Measurements from ENCODE around the gene MAML2.
"Not testable (repeated sequence)": the region's sequence is repeated elsewhere in the genome, so short reads cannot be mapped to it uniquely, and the experiment has no call there.

Gene MAML2

DNA sequence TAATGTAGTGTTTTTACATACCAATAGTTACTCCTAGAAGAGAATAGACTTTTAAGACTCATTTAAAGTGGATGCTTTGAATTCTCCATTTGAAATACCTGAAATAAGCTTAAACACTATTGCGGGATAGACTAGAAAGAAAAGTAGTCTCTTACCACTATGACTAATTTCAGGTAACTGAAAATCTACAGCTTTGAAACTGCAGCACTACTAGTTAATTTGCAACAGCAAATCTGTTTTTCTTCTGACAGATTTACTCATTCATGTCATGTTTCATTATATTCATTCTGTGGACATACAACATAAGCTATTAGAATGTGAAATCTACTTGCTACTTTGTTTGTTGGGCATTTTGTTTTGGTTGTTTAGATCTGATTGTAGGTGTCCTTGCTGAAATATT is 153.6 kb downstream of the MAML2 start:
- no peak for DNase-seq (ENCODE audit: low spot score)
- TF ChIP-seq, protein P1, sequence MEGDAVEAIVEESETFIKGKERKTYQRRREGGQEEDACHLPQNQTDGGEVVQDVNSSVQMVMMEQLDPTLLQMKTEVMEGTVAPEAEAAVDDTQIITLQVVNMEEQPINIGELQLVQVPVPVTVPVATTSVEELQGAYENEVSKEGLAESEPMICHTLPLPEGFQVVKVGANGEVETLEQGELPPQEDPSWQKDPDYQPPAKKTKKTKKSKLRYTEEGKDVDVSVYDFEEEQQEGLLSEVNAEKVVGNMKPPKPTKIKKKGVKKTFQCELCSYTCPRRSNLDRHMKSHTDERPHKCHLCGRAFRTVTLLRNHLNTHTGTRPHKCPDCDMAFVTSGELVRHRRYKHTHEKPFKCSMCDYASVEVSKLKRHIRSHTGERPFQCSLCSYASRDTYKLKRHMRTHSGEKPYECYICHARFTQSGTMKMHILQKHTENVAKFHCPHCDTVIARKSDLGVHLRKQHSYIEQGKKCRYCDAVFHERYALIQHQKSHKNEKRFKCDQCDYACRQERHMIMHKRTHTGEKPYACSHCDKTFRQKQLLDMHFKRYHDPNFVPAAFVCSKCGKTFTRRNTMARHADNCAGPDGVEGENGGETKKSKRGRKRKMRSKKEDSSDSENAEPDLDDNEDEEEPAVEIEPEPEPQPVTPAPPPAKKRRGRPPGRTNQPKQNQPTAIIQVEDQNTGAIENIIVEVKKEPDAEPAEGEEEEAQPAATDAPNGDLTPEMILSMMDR (conservative IDR thresholded peaks at IDR 0.05; ENCODE audit: low read depth) = no peak
- no peak overlapping the region for H3K27ac ChIP-seq
- ChIA-PET POLR2A (ENCODE audit: low non-redundant PET) (no interaction called here), CTCF (no interaction called here)

GRCh38 chr11:96188243-96189006 is 154.6 kb downstream of the MAML2 start:
- POLR2A ChIA-PET (ENCODE audit: low non-redundant PET) = no interaction called here
- CTCF ChIA-PET = interaction anchor here (0.6 kb wide), 1 partner anchor 20 kb away, joined by 3 read pairs; no protein-coding TSS in a partner anchor
- H3K27ac ChIP-seq = no peak overlapping the region
- TF ChIP-seq, protein P1 (conservative IDR thresholded peaks at IDR 0.05; ENCODE audit: low read depth) = no peak
- peak; percentile 58 for DNase-seq (ENCODE audit: low spot score)

DNA sequence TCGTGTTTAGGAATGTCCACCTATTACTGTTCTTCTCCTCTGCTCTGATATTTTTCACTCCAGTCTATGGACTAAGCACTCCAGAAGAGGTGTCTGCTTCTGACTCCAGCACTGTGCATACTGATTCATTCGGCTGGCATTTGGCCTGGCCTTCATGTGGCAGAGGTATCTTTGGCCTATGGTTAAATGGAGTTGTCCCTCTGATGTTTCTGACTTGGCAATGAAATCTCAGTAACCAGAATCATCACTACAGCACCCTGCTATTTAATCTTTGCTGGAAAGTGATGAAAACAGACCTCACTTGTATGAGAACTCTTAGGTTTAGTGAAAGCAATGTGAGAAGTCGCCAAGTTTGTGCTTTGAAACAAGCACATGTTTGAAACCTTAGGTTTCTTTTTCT is 155.2 kb downstream of the MAML2 start:
- DNase-seq (ENCODE audit: low spot score) = peak; percentile 53
- H3K27ac ChIP-seq = peak overlapping the region; percentile 50
- POLR2A ChIA-PET (ENCODE audit: low non-redundant PET) = no interaction called here
- TF ChIP-seq, protein P1 (conservative IDR thresholded peaks at IDR 0.05; ENCODE audit: low read depth) = no peak
- CTCF ChIA-PET = interaction anchor here (0.6 kb wide), 1 partner anchor 126 kb away, joined by 3 read pairs; no protein-coding TSS in a partner anchor

DNA sequence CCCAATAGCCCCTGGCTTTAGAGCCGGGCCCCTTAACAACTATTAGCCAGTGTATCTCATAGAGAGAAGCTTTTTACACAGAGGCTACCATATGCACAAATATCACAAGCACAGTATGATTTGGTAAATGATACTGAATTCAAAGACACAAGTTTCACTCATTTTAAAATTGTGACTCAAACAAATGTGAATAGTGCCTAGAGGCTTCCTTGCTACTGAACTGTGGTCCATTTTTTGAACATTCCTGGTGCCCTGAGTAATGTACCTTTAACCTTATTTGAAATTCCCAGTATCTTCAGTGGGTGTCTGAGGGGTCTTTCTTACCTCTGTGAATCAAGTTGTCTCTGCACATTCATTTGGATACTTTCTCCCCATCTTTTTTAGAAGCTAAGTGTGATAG is 156.2 kb downstream of the MAML2 start:
- ChIA-PET POLR2A (ENCODE audit: low non-redundant PET) (no interaction called here), CTCF (no interaction called here)
- TF ChIP-seq, protein P1 (conservative IDR thresholded peaks at IDR 0.05; ENCODE audit: low read depth) = no peak
- H3K27ac ChIP-seq = no peak overlapping the region
- no peak for DNase-seq (ENCODE audit: low spot score)

DNA sequence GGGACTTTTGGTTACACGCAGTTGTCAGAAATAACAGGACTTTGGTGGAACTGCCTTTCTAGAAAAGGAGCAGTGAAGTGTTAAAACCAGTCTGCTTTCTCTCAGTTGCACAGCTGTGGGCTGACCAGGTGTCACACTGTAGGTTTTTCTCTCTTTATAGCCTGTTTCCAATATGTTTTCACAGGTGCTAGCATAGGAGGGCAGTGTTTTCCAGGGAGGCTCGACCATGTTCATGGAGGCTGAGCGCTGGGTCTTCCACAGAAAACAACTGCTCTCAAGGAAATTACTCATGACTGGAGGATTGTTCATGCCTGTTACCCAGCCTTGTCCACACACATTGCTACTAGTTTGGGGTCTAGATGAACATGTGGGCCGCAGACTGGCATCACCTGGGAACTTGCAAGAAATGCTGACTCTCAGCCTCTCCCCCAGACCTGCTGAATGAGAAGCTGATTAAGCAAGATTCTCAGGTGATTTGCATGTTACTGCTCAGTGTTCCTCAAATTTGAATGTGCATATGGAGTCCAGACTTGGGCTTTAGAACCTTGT is 157.7 kb downstream of the MAML2 start:
- no peak for DNase-seq (ENCODE audit: low spot score)
- ChIA-PET POLR2A (ENCODE audit: low non-redundant PET) (no interaction called here), CTCF (no interaction called here)
- TF ChIP-seq, protein P1 (conservative IDR thresholded peaks at IDR 0.05; ENCODE audit: low read depth) = no peak
- no peak overlapping the region for H3K27ac ChIP-seq

GRCh38 chr11:96180937-96181336 is 162.1 kb downstream of the MAML2 start:
- POLR2A ChIA-PET (ENCODE audit: low non-redundant PET); CTCF ChIA-PET; H3K27ac ChIP-seq; DNase-seq (ENCODE audit: low spot score): not testable (repeated sequence)

DNA sequence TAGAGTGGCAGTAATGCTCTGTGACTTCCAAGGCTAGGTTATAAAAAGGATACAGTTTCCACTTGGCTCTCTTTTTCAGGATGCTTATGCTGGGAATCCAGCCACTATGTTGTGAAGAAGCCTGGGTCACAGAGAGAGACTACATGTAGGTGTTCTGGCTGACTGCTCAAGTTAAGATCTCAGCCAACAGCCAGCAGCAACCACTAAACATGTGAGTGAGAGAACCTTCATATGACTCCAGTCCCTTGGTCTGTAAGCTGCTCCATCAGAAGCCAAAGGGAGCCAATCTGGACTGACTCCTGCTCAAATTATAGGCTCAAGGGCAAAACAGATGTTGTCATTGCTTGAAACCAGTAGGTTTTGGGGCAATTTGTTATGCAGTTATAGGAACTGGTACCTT is 162.7 kb downstream of the MAML2 start:
- POLR2A ChIA-PET (ENCODE audit: low non-redundant PET) = no interaction called here
- CTCF ChIA-PET = interaction anchor here (0.6 kb wide), 1 partner anchor 845 kb away, joined by 6 read pairs; no protein-coding TSS in a partner anchor
- TF ChIP-seq, protein P1 (conservative IDR thresholded peaks at IDR 0.05; ENCODE audit: low read depth) = no peak
- H3K27ac ChIP-seq = no peak overlapping the region
- DNase-seq (ENCODE audit: low spot score) = no peak
